Body of pancreas (tissue), 4 donors: ENCODE measurements around the gene IL1RAPL1. TPM values are rescaled to one million over a fixed set of nuclear protein-coding genes. Genes with fewer than 3 reads are reported as not detected.

Source experiments
- ATAC-seq: fragments of 150-250 bp; one replicate; pipeline ENCODE4 v1.9.1; 2016
- DNase-seq, 4 donors: peaks; one replicate each; pipeline ENCODE4 v3.0.0-alpha.2; 2019
- H3K27ac ChIP-seq, 4 donors: fragments of 200-600 bp; sonication (generic); 1 replicate in 3 of 4; 2 replicates in 1 of 4; pipeline versions ENCODE4 v1.5.1 to v1.6.1; 2016 to 2019; ENCODE audit warnings: mild to moderate bottlenecking in 1 of 4, mixed read lengths in 1 of 4, moderate library complexity in 1 of 4
- H3K27me3 ChIP-seq, 2 donors: fragments of 200-600 bp; sonication (generic); one replicate each; pipeline ENCODE4 v1.6.0; 2016; ENCODE audit warnings: mild to moderate bottlenecking in 1 of 2
- H3K36me3 ChIP-seq, 2 donors: fragments of 200-600 bp; sonication (generic); replicated peaks in 1 of 2; 2 replicates each; pipeline ENCODE4 v1.5.1; 2016; ENCODE audit warnings: low read depth in 2 of 2; ENCODE audit not compliant: insufficient read depth in 1 of 2
- H3K4me1 ChIP-seq: fragments of 200-600 bp; sonication (generic); one replicate; pipeline ENCODE4 v1.6.0; 2016
- H3K4me3 ChIP-seq, 2 donors: fragments of 200-600 bp; sonication (generic); 1 replicate in 1 of 2; 2 replicates in 1 of 2; pipeline ENCODE4 v1.5.1; 2016 to 2019
- H3K9me3 ChIP-seq, 3 donors: fragments of 200-600 bp; sonication (generic); 1 replicate in 2 of 3; 2 replicates in 1 of 3; pipeline ENCODE4 v1.5.1; 2016
- CTCF ChIP-seq, 7 experiments: fragments of 450-650 bp in 4 of 7; fragments of 200-600 bp in 3 of 7; sonication (generic) in 3 of 7; IDR thresholded peaks; one replicate each; pipeline ENCODE4 v1.5.1; 2016 to 2019; ENCODE audit warnings: antibody characterized with exemption in 7 of 7
- POLR2A ChIP-seq, 3 donors: fragments of 450-650 bp; IDR thresholded peaks; one replicate each; pipeline ENCODE4 v1.6.1; 2016; ENCODE audit warnings: antibody characterized with exemption in 3 of 3, mild to moderate bottlenecking in 2 of 3
- WGBS, 2 donors: methylation state at CpG; one replicate each; pipeline ENCODE4 v1.1.5; 2017; 5-methylcytosine and 5-hydroxymethylcytosine counted together
- intact Hi-C: fragments of 100-400 bp; cut with DNase I; formaldehyde crosslinking; loops from one replicate; pipeline ENCODE4 v1.15.1; 2023
- total RNA-seq, 2 donors: library from RNA; depleted of rRNA; stranded (reverse); fragments of >200 nt; gene quantifications; one replicate each; pipeline ENCODE4 v1.1.0, GENCODE V29; 2016

IL1RAPL1 gene
- total RNA-seq, 2 donors from 2014 or later, result 0.26 TPM; not detected in 1

GRCh38 chrX:29431895-29432294, 844.6 kb downstream of the IL1RAPL1 start:
- Histone ChIP-seq H3K36me3 (no peaks in the 10 kb centered on the region), H3K27ac (no peak overlapping the region), H3K27me3 (no peaks in the 10 kb centered on the region), H3K4me1 (no peaks in the 10 kb centered on the region), H3K9me3 (no peaks in the 10 kb centered on the region), H3K4me3 (no peak overlapping the region)
- TF ChIP-seq POLR2A (IDR thresholded peaks at IDR 0.05), result no peak
- no peak for TF ChIP-seq CTCF (IDR thresholded peaks at IDR 0.05)
- DNase-seq, result no peak
- ATAC-seq, result no peak
- 54 to 63% methylated on average over 2 of the region's 2 CpGs for WGBS, 2 donors
- intact Hi-C loops, result no loop called here

- Histone ChIP-seq H3K36me3 (no peaks in the 10 kb centered on the region), H3K4me1 (no peaks in the 10 kb centered on the region), H3K9me3 (no peaks in the 10 kb centered on the region), H3K4me3 (no peak overlapping the region), H3K27me3 (no peaks in the 10 kb centered on the region), H3K27ac (no peak overlapping the region)
- TF ChIP-seq CTCF (IDR thresholded peaks at IDR 0.05) (no peak), POLR2A (IDR thresholded peaks at IDR 0.05) (no peak)
- ATAC-seq (no peak), DNase-seq (no peak)
- intact Hi-C loops, result no loop called here
Measured at GRCh38 chrX:29432534-29432933, 845.3 kb downstream of the IL1RAPL1 start.

GRCh38 chrX:29434939-29435338, 847.7 kb downstream of the IL1RAPL1 start:
- no peaks in the 10 kb centered on the region for H3K27me3 ChIP-seq
- H3K36me3 ChIP-seq, result no peaks in the 10 kb centered on the region
- H3K4me1 ChIP-seq, result no peaks in the 10 kb centered on the region
- no peaks in the 10 kb centered on the region for H3K9me3 ChIP-seq
- no peak overlapping the region for H3K4me3 ChIP-seq
- ATAC-seq (no peak), DNase-seq (no peak)
- intact Hi-C loops, result no loop called here
- H3K27ac ChIP-seq, result no peak overlapping the region
- 70 to 87% methylated on average over 3 of the region's 3 CpGs for WGBS, 2 donors
- no peak for TF ChIP-seq POLR2A (IDR thresholded peaks at IDR 0.05)
- TF ChIP-seq CTCF (IDR thresholded peaks at IDR 0.05), result no peak

GRCh38 chrX:29435396-29435795, 848.1 kb downstream of the IL1RAPL1 start:
- Histone ChIP-seq H3K36me3 (no peaks in the 10 kb centered on the region), H3K27me3 (no peaks in the 10 kb centered on the region), H3K27ac (no peak overlapping the region), H3K4me1 (no peaks in the 10 kb centered on the region), H3K4me3 (no peak overlapping the region), H3K9me3 (no peaks in the 10 kb centered on the region)
- ATAC-seq (no peak), DNase-seq (no peak)
- intact Hi-C loops, result no loop called here
- TF ChIP-seq POLR2A (IDR thresholded peaks at IDR 0.05) (no peak), CTCF (IDR thresholded peaks at IDR 0.05) (no peak)
- WGBS, 2 donors, result 51 to 67% methylated on average over 4 of the region's 4 CpGs

GRCh38 chrX:29447867-29448266, 860.6 kb downstream of the IL1RAPL1 start:
- H3K27me3 ChIP-seq, result no peaks in the 10 kb centered on the region
- no peak overlapping the region for H3K4me3 ChIP-seq
- no peak overlapping the region for H3K27ac ChIP-seq
- H3K36me3 ChIP-seq, result no peaks in the 10 kb centered on the region
- no peak for DNase-seq
- TF ChIP-seq CTCF (IDR thresholded peaks at IDR 0.05), result no peak
- no peak for TF ChIP-seq POLR2A (IDR thresholded peaks at IDR 0.05)
- no peak for ATAC-seq
- WGBS, 2 donors, result 68 to 70% methylated on average over 2 of the region's 2 CpGs
- no peaks in the 10 kb centered on the region for H3K9me3 ChIP-seq
- no peaks in the 10 kb centered on the region for H3K4me1 ChIP-seq
- intact Hi-C loops, result no loop called here
